HepG2 (cell line): ENCODE data around the gene COL26A1. TPM values are rescaled to one million over a fixed set of nuclear protein-coding genes. Genes with fewer than 3 reads are reported as not detected.

Experiments
- ASH2L ChIP-seq: fragments of 300-600, 200-600 bp; sonication (generic); IDR thresholded peaks from 2 replicates; pipeline ENCODE4 v1.7.0; 2017; ENCODE audit warnings: low read depth, mild to moderate bottlenecking, moderate library complexity, mixed read lengths, low read length; ENCODE audit not compliant: insufficient read length
- HOXA5 ChIP-seq: sonication (generic); formaldehyde crosslinking; IDR thresholded peaks from 2 replicates; pipeline ENCODE4 v1.4.0; 2020; ENCODE audit warnings: missing genetic modification reagents
- RARA ChIP-seq: IDR thresholded peaks from 2 replicates; pipeline ENCODE4 v1.6.1; 2016; ENCODE audit warnings: missing genetic modification reagents, missing compliant biosample characterization
- REXO4 ChIP-seq: sonication (generic); formaldehyde crosslinking; IDR thresholded peaks from 2 replicates; pipeline ENCODE4 v1.8.0; 2022; ENCODE audit warnings: missing genetic modification reagents, mild to moderate bottlenecking, borderline replicate concordance
- RNF2 ChIP-seq: fragments of 450-650 bp; conservative IDR thresholded peaks from 2 replicates; pipeline ENCODE4 v1.6.1; 2016; ENCODE audit warnings: low read depth
- RXRB ChIP-seq: IDR thresholded peaks from 2 replicates; pipeline ENCODE4 v1.6.1; 2016; ENCODE audit warnings: borderline replicate concordance, missing genetic modification reagents, missing compliant biosample characterization
- SCMH1 ChIP-seq: sonication (generic); formaldehyde crosslinking; IDR thresholded peaks from 2 replicates; pipeline ENCODE4 v1.9.0; 2021; ENCODE audit warnings: missing genetic modification reagents, mild to moderate bottlenecking, borderline replicate concordance
- SNAI1 ChIP-seq: sonication (generic); formaldehyde crosslinking; IDR thresholded peaks from 2 replicates; pipeline ENCODE4 v1.5.0; 2020; ENCODE audit warnings: mild to moderate bottlenecking, missing genetic modification reagents, borderline replicate concordance
- TGIF2 ChIP-seq: IDR thresholded peaks from 2 replicates; pipeline ENCODE4 v1.6.1; 2016; ENCODE audit warnings: control low read depth, missing compliant biosample characterization
- XRCC5 ChIP-seq: fragments of 200-400 bp; formaldehyde crosslinking; optimal IDR thresholded peaks from 2 replicates; pipeline ENCODE3; 2017; ENCODE audit warnings: mild to moderate bottlenecking, low read length
- YEATS4 ChIP-seq: sonication (generic); formaldehyde crosslinking; IDR thresholded peaks from 2 replicates; pipeline ENCODE4 v1.4.0; 2020; ENCODE audit warnings: missing genetic modification reagents, borderline replicate concordance
- ZFY ChIP-seq: sonication (generic); formaldehyde crosslinking; IDR thresholded peaks from 2 replicates; pipeline ENCODE4 v1.4.0; 2020; ENCODE audit warnings: missing genetic modification reagents
- ZNF101 ChIP-seq: sonication (generic); formaldehyde crosslinking; IDR thresholded peaks from 2 replicates; pipeline ENCODE4 v1.4.0; 2020; ENCODE audit warnings: mild to moderate bottlenecking, low read depth, missing genetic modification reagents, borderline replicate concordance
- ZNF432 ChIP-seq: sonication (generic); formaldehyde crosslinking; IDR thresholded peaks from 2 replicates; pipeline ENCODE4 v1.5.0; 2020; ENCODE audit warnings: missing genetic modification reagents, mild to moderate bottlenecking, borderline replicate concordance
- ZNF772 ChIP-seq: sonication (generic); formaldehyde crosslinking; IDR thresholded peaks from 2 replicates; pipeline ENCODE4 v1.5.0; 2020; ENCODE audit warnings: mild to moderate bottlenecking, missing genetic modification reagents
- ZNF788 ChIP-seq: sonication (generic); formaldehyde crosslinking; IDR thresholded peaks from 2 replicates; pipeline ENCODE4 v1.5.0; 2020; ENCODE audit warnings: mild to moderate bottlenecking, missing genetic modification reagents, borderline replicate concordance
- polyA plus RNA-seq, 8 experiments: library from polyadenylated mRNA; depleted of rRNA in 3 of 8; stranded (reverse) in 7 of 8; unstranded in 1 of 8; fragments of >200 nt; fragmentation: Illumina TruSeq in 4 of 8; extraction: Trizol in 4 of 8; gene quantifications; 2 replicates each; pipeline versions ENCODE4 v1.2.1 to v1.2.3, GENCODE V29; 2011 to 2016; ENCODE audit warnings: low read depth in 4 of 8, missing spikeins in 1 of 8, mixed read lengths in 1 of 8; ENCODE audit not compliant: insufficient read depth in 1 of 8
- total RNA-seq, 5 experiments: library from RNA; depleted of rRNA; stranded (reverse); fragments of >200 nt; fragmentation: Illumina TruSeq; extraction: Trizol; gene quantifications; 2 replicates each; pipeline ENCODE4 v1.2.3, GENCODE V29; 2016; ENCODE audit warnings: low read depth in 1 of 5
- TF ChIP-seq, protein P1 (sequence below): sonication (generic); formaldehyde crosslinking; IDR thresholded peaks from 2 replicates; pipeline ENCODE4 v1.5.0; 2020; ENCODE audit warnings: missing genetic modification reagents
- TF ChIP-seq, protein P2 (sequence below): sonication (generic); formaldehyde crosslinking; IDR thresholded peaks from 2 replicates; pipeline ENCODE4 v1.8.1; 2023; ENCODE audit warnings: mild to moderate bottlenecking, inconsistent platforms, moderate library complexity, missing genetic modification reagents, borderline replicate concordance
- TF ChIP-seq, protein P3 (sequence below): sonication (generic); formaldehyde crosslinking; IDR thresholded peaks from 2 replicates; pipeline ENCODE4 v1.4.0; 2020; ENCODE audit warnings: low read depth, mild to moderate bottlenecking, missing genetic modification reagents
- TF ChIP-seq, protein P4 (sequence below): sonication (generic); formaldehyde crosslinking; IDR thresholded peaks from 2 replicates; pipeline ENCODE4 v1.5.1; 2020; ENCODE audit warnings: mild to moderate bottlenecking, missing genetic modification reagents, moderate library complexity

Gene COL26A1
- total and polyA plus RNA-seq, 2 of the 13 experiments (the other 11 are each of a cell fraction or from before 2014, with no cell fraction given): 7.8 to 9.2 TPM

DNA sequence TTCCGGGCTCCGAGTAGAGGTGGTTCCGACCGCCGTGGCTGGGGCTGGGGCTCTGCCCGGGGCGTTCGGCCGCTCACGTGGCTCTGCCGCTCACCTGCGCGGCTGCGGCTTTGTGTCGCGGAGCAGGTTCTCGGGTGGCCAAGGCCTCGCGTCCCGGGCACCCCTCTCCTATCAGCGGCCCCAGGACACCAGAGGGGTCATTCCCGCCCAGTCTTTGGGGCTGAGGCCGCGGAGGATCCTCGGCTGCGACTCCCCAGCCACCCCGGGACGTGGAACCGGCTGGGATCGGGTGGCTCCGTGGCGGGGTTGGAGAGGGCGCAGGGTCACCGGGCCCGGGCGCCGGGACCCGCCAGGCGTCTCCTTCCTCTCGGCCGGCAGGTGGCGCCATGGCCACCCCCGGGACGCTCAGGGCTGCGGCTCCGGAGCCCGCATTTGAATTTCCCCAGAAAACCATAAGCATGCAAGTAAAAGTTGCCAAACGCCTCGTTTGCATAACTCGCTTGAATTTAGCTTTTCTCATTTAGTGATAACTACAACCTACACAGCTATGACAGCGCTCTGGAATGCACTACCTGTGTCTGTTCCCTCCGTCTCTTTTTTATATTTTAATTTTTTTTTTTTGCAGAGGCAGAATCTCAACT lies 1.2 kb downstream of the COL26A1 start (continued):
- TF ChIP-seq ZNF788 (CRISPR knock-in tag) (no peak), ZNF432 (CRISPR knock-in tag) (no peak), RXRB (CRISPR knock-in tag) (peak; percentile 41; the same call in 1 of the 2 replicates), ZNF772 (no peak), XRCC5 (peak; percentile 82), ASH2L (peak; percentile 19), ZNF101 (CRISPR knock-in tag) (no peak), TGIF2 (CRISPR knock-in tag) (no peak), SNAI1 (0 out of 2 replicates have a peak, but pooled peaks have one; percentile 64), RNF2 (0 out of 2 replicates have a peak, but pooled peaks have one; percentile 38), SCMH1 (CRISPR knock-in tag) (no peak), ZFY (CRISPR knock-in tag) (peak; percentile 48), HOXA5 (peak; percentile 54; the same call in 1 of the 2 replicates), RARA (0 out of 2 replicates have a peak, but pooled peaks have one; percentile 14), REXO4 (CRISPR knock-in tag) (no peak), YEATS4 (CRISPR knock-in tag) (no peak)
- TF ChIP-seq, protein P1, sequence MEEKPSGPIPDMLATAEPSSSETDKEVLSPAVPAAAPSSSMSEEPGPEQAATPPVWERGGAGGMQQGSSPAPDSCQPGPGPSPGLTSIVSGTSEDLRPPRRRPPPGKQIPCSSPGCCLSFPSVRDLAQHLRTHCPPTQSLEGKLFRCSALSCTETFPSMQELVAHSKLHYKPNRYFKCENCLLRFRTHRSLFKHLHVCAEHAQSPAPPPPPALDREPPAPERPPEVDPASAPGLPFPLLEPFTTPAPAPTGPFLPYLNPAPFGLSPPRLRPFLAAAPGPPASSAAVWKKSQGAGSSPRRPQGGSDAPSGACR (CRISPR knock-in tag): 0 out of 2 replicates have a peak, but pooled peaks have one; percentile 45
- TF ChIP-seq, protein P2, sequence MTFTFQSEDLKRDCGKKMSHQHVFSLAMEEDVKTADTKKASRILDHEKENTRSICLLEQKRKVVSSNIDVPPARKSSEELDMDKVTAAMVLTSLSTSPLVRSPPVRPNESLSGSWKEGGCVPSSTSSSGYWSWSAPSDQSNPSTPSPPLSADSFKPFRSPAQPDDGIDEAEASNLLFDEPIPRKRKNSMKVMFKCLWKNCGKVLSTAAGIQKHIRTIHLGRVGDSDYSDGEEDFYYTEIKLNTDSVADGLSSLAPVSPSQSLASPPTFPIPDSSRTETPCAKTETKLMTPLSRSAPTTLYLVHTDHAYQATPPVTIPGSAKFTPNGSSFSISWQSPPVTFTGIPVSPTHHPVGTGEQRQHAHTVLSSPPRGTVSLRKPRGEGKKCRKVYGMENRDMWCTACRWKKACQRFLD (CRISPR knock-in tag): no peak
- TF ChIP-seq, protein P3, sequence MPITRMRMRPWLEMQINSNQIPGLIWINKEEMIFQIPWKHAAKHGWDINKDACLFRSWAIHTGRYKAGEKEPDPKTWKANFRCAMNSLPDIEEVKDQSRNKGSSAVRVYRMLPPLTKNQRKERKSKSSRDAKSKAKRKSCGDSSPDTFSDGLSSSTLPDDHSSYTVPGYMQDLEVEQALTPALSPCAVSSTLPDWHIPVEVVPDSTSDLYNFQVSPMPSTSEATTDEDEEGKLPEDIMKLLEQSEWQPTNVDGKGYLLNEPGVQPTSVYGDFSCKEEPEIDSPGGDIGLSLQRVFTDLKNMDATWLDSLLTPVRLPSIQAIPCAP: no peak
- TF ChIP-seq, protein P4, sequence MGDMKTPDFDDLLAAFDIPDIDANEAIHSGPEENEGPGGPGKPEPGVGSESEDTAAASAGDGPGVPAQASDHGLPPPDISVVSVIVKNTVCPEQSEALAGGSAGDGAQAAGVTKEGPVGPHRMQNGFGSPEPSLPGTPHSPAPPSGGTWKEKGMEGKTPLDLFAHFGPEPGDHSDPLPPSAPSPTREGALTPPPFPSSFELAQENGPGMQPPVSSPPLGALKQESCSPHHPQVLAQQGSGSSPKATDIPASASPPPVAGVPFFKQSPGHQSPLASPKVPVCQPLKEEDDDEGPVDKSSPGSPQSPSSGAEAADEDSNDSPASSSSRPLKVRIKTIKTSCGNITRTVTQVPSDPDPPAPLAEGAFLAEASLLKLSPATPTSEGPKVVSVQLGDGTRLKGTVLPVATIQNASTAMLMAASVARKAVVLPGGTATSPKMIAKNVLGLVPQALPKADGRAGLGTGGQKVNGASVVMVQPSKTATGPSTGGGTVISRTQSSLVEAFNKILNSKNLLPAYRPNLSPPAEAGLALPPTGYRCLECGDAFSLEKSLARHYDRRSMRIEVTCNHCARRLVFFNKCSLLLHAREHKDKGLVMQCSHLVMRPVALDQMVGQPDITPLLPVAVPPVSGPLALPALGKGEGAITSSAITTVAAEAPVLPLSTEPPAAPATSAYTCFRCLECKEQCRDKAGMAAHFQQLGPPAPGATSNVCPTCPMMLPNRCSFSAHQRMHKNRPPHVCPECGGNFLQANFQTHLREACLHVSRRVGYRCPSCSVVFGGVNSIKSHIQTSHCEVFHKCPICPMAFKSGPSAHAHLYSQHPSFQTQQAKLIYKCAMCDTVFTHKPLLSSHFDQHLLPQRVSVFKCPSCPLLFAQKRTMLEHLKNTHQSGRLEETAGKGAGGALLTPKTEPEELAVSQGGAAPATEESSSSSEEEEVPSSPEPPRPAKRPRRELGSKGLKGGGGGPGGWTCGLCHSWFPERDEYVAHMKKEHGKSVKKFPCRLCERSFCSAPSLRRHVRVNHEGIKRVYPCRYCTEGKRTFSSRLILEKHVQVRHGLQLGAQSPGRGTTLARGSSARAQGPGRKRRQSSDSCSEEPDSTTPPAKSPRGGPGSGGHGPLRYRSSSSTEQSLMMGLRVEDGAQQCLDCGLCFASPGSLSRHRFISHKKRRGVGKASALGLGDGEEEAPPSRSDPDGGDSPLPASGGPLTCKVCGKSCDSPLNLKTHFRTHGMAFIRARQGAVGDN: peak; percentile 74
